ENCODE results near the gene CEBPE.

CEBPE gene

DNA sequence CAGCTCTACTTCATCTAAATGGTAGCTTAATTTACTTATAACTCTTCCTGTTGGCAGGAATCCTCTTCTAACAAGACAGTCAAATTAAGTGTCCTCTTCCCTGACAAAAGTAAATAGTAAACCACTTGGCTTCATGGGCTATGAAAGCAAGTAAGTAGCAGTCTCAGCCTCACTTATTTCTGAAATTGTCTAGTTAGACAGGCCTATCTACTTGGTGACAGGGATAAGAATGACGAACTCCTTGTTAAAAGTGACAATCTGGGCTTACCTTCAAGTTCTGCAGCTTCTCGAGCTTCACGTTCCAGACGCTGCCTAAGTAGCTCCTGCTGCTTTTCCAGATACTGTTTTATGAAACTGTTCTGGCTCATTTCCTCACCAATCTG lies 28.8 kb downstream of the CEBPE start:
- peaks cover 25% of the 10 kb centered on the region for H3K79me2 ChIP-seq (ENCODE audit: insufficient read depth, low read length)
- H3K9me2 ChIP-seq (ENCODE audit: low read depth, low read length): no peaks in the 10 kb centered on the region
- TF ChIP-seq CTCF (IDR thresholded peaks at IDR 0.05; ENCODE audit: low read length): no peak
- TF ChIP-seq EZH2 (IDR thresholded peaks at IDR 0.05; ENCODE audit: borderline replicate concordance, low read length): no peak
- H4K20me1 ChIP-seq (ENCODE audit: insufficient read depth, low read length): no peaks in the 10 kb centered on the region
- peaks cover 13% of the 10 kb centered on the region for H3K4me1 ChIP-seq (ENCODE audit: insufficient read depth, low read length, severe bottlenecking)
- H3F3A ChIP-seq (ENCODE audit: insufficient read depth, low read length): no peaks in the 10 kb centered on the region
- H3K4me2 ChIP-seq (ENCODE audit: low read length): no peak overlapping the region
- no peak overlapping the region for H3K27ac ChIP-seq (ENCODE audit: low read depth, low read length, poor library complexity, severe bottlenecking)
- no peaks in the 10 kb centered on the region for H3K27me3 ChIP-seq (ENCODE audit: insufficient read depth, low read length)
- H3K36me3 ChIP-seq (ENCODE audit: insufficient read depth, low read length): peaks cover 81% of the 10 kb centered on the region
- H2AFZ ChIP-seq (ENCODE audit: low read length): no peak overlapping the region
- no peak overlapping the region for H3K4me3 ChIP-seq (ENCODE audit: low read depth, low read length, poor library complexity, severe bottlenecking)
- no peaks in the 10 kb centered on the region for H3K9me3 ChIP-seq (ENCODE audit: low read length)
- H3K9ac ChIP-seq (ENCODE audit: low read length): no peak overlapping the region

- Histone ChIP-seq H3K4me2 (ENCODE audit: low read length) (no peak overlapping the region), H3K4me3 (ENCODE audit: low read depth, low read length, poor library complexity, severe bottlenecking) (no peak overlapping the region), H3K9me2 (ENCODE audit: low read depth, low read length) (no peaks in the 10 kb centered on the region), H4K20me1 (ENCODE audit: insufficient read depth, low read length) (no peaks in the 10 kb centered on the region), H2AFZ (ENCODE audit: low read length) (no peak overlapping the region), H3K9ac (ENCODE audit: low read length) (no peak overlapping the region), H3K36me3 (ENCODE audit: insufficient read depth, low read length) (peaks cover 87% of the 10 kb centered on the region), H3K27ac (ENCODE audit: low read depth, low read length, poor library complexity, severe bottlenecking) (no peak overlapping the region), H3K4me1 (ENCODE audit: insufficient read depth, low read length, severe bottlenecking) (peaks cover 13% of the 10 kb centered on the region), H3K27me3 (ENCODE audit: insufficient read depth, low read length) (no peaks in the 10 kb centered on the region), H3F3A (ENCODE audit: insufficient read depth, low read length) (no peaks in the 10 kb centered on the region), H3K79me2 (ENCODE audit: insufficient read depth, low read length) (peaks cover 25% of the 10 kb centered on the region), H3K9me3 (ENCODE audit: low read length) (no peaks in the 10 kb centered on the region)
- TF ChIP-seq EZH2 (IDR thresholded peaks at IDR 0.05; ENCODE audit: borderline replicate concordance, low read length) (no peak), CTCF (IDR thresholded peaks at IDR 0.05; ENCODE audit: low read length) (no peak)
Observed at GRCh38 chr14:23089498-23090253, 29.4 kb downstream of the CEBPE start.

GRCh38 chr14:23086565-23086964 lies 32.5 kb downstream of the CEBPE start:
- H3K27me3 ChIP-seq (ENCODE audit: insufficient read depth, low read length): no peaks in the 10 kb centered on the region
- no peaks in the 10 kb centered on the region for H3F3A ChIP-seq (ENCODE audit: insufficient read depth, low read length)
- no peak overlapping the region for H3K9ac ChIP-seq (ENCODE audit: low read length)
- no peak overlapping the region for H3K4me3 ChIP-seq (ENCODE audit: low read depth, low read length, poor library complexity, severe bottlenecking)
- peaks cover 99% of the 10 kb centered on the region for H3K36me3 ChIP-seq (ENCODE audit: insufficient read depth, low read length)
- H3K4me2 ChIP-seq (ENCODE audit: low read length): no peak overlapping the region
- no peaks in the 10 kb centered on the region for H3K79me2 ChIP-seq (ENCODE audit: insufficient read depth, low read length)
- no peak overlapping the region for H2AFZ ChIP-seq (ENCODE audit: low read length)
- no peaks in the 10 kb centered on the region for H3K9me2 ChIP-seq (ENCODE audit: low read depth, low read length)
- H3K4me1 ChIP-seq (ENCODE audit: insufficient read depth, low read length, severe bottlenecking): no peaks in the 10 kb centered on the region
- TF ChIP-seq CTCF (IDR thresholded peaks at IDR 0.05; ENCODE audit: low read length) (no peak), EZH2 (IDR thresholded peaks at IDR 0.05; ENCODE audit: borderline replicate concordance, low read length) (no peak)
- H3K9me3 ChIP-seq (ENCODE audit: low read length): no peaks in the 10 kb centered on the region
- no peaks in the 10 kb centered on the region for H4K20me1 ChIP-seq (ENCODE audit: insufficient read depth, low read length)
- no peak overlapping the region for H3K27ac ChIP-seq (ENCODE audit: low read depth, low read length, poor library complexity, severe bottlenecking)

Data from OCI-LY1 (cell line).